Measurements from ENCODE around the gene DPYD.
A peak's percentile ranks its signal among the peaks of the same experiment; 100 is the strongest.

The DPYD gene
- 117 to 118 reads per million in 2 donors for total RNA-seq

GRCh38 chr1:97920832-97921571, at the start of gene DPYD:
TSS of gene DPYD (minus strand) at chr1:97921034. CDS start at chr1:97920922, 112 bp downstream.
- peak; percentile 68 for DNase-seq

GRCh38 chr1:97960470-97960869, 39.6 kb upstream of the DPYD start:
- no peak for DNase-seq

DNA sequence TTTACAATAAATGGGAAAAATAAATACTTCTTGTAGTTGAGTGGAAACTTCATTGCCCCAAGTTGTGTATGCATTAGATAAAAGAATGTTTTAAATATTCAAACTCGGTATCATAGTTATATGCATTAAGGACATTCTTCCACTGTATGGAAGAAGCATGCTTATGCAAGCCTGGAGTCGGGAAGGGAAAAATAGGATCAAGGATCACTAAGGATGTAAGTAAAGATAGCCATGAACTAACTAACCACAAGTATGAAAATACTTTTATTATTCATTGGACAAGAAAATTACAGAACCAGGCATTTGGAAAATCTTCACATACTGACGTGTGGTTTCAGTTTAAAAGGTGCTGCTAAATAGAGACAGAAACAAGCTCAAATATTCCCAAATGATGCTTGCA, 26.9 kb upstream of the DPYD start:
- no peak for DNase-seq

DNA sequence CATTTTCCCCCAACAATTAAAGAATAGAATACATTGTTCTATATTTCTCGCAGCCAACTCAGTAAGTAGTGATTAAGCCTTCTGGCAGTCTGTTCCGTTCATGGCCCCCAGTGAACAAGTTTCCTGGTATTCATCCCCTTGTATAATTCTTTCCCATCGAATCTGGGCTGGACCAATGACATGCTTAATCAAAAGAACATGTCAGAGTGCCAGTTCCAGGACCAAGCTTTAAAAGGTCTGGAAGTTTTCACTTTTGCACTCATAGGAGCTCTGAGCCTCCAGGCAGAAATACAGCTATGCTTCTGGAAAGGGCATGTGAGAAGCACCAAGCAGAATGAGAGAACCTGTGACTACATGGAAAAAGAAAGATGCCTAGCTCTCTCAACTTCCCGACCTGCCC, 22.5 kb upstream of the DPYD start:
- no peak for DNase-seq

DNA sequence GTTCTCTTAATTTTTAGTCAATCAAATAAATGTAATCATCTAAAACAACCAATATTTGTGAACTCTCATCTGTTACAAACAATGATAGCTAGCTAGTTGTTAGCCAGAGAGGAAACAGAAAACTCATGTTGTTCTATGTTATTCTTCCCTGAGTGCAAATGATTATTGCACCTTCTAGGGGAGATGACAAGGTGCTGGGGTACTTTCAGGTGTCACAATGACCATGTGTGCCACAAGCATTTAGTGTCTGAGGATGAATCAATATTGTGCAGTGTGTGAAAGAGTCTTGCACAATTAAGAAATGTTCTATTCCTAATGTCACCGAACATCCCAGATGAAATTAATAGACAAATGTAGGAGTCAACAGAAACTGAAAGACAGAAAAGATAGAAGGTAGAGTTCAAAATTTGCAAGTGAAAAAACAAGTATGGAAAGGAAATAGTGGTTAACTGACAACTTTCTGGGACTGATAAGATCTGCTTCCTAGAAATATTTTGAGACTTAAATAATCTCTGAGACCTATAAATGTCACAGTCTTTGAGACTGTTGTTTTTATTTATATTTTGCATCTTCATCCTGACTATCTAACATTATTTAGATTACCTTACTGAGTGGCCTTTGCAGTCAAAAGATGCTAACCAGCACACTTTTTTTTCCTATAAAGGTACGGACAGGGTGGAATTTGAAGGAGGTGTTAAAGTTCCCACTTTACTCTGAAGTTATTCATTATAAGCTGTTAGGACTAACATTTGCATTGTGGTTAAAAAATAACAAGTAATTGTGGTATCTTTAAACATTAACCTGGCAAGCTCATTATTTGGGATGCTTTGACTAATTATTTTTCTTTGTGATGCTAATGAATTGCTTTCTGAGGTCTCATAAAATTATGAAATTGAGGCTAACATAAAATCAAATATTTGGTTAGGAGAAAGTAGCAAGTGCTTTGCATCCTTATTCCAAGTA, 21.6 kb upstream of the DPYD start:
- no peak for DNase-seq

DNA sequence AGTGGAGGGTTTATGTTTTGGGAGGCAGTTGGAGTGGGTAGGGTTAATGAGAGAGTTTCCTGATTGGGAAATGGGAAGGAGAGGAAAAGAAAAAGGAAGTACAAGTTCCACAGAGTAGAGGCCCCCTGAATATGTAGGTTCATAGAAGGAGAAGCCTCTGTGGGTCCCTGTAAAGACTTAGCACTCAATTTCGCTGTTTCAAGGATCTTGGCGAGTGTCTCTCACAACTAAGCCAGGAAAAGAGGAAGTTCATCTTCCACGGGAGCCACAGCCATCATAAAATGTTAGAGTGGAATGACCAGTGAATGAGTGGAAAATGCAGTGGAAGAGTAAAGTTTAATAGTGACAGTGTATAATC, 17.4 kb upstream of the DPYD start:
- DNase-seq: no peak

DNA sequence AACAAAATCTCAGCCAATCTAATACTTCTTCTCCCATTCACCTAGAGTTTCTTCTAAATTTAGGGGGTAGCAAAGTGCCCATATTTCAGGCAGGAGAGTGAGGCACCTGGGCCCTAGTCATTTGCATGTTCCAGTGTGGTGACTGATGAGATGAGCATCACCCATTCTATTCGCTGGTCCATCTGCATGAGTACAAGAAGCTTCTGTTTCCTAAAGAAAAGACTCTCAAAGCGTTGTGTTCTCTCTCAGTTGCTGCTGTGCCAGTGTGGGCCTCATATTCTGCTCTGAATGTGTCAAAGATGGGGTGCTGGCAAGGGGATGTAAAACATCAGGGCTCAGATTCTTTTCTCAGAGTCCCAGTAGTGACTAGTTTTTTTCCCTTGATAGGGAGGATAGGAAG, 16.1 kb upstream of the DPYD start:
- DNase-seq: no peak

DNA sequence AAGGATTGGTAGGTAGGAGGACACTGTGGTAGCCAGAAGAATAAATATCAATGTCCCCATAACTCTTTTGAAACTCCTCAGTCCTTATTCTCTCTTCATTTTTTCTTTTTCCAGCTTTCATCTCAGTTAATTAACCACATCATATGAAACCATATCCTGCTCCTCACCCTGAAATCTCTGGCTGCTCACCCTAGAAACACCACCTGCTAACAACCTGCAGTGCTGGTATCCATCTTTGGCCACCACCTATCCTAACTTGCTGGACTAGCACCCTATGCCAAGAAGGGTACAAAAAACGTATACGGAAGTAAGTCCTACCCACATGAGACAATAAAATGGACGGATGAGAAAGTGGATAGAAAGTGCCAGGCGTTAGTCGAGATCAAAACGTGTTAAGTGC, 13.7 kb upstream of the DPYD start:
- DNase-seq: no peak

DNA sequence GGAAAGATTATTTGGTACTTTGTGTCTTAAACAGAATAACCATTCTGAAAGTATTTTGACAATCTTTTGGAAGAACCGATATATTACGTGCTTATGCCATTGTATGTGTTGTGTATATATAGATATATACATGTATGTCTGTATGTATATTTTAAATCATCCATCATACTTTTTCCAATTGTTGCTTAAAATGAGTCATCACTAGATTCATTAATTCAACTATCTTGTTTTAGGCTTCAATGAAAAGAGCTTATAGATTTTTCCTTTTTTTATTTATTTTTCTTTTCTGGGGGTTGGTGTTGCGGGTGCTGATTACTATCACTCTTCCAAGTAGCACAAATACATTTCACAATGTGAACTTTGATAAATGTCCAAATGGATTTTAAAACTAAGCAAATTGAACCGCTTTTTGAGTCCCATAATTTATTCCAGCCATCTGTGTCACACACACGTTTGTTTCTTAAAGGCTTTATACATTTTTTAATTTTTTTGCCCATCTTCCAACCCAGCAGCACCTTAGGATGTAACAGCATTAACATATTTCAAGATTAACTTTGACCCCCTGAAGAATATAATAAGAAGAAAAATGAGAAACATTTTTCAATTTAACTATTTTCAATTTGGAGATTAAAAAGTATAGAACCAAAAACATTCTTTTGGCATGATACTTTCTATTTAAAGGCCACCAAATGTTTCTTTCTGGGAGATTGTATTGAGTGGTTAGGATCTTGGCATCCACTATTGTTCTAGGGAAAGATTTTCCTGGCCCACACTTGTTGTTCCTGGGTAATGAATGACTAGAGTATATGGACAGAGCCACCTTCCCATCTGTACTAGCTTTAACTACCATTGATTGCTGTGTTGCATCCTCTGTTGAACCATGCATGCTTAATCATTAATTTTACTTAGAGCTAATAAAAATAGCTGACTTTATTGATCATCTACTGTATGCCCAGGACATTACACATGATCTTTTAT, 9.3 kb upstream of the DPYD start:
- DNase-seq: no peak

- DNase-seq: no peak
These were observed 5.3 kb upstream of the DPYD start for GRCh38 chr1:97926017-97926708.

- DNase-seq: no peak
These were observed 4.3 kb upstream of the DPYD start for GRCh38 chr1:97925151-97925550.

GRCh38 chr1:97923811-97924210, 3.0 kb upstream of the DPYD start:
- DNase-seq: no peak

GRCh38 chr1:97920276-97920831, 480 bp downstream of the DPYD start:
- peak; percentile 56 for DNase-seq

- no peak for DNase-seq
These were observed 1.1 kb downstream of the DPYD start for GRCh38 chr1:97919585-97920261.

GRCh38 chr1:97918961-97919360, 1.9 kb downstream of the DPYD start:
- no peak for DNase-seq

- DNase-seq: no peak
These were observed 7.2 kb downstream of the DPYD start for GRCh38 chr1:97913506-97914139.

DNA sequence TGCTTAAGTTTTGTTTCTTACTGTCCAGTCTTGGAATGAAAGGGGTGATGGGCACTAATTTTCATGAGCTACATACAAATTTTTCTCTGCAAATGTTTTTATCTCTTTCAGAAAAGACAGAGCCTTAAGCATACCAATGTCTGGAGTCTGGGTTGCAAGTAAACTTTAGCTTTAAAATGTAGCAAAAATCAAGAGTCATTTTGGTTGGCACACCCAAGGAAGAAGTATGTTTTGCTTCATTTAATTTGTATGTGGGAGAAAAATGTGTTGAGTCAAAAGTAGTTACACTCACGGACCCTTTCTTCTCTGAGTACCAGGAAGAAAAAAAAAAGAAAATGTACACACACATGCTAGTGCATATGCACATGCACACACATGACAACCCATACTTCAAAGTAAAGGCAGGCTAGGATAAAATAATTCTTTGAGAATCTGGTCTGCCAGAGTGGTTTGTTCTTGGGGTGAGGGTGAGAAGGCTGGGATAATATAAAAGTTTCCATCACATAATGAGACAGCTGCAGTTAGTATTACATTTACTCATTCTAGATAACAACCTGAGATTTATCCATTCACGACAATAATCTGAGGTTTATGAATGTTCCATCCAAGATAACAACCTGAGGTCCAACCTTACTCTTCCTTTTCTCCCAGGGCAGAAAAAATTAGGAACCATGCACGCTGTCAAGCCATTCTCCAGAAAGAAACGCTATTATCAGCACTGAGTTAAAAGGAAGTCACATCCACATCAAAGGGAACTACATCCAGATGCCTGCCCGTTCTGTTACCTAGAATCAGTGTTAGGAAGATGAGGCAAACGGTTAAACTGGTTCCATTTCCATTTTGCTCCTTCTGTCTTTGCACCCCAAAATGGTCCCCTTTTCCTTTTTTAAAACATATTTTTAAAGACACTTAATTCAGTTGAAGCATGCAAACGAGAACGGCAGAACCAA, 9.3 kb downstream of the DPYD start:
- DNase-seq: no peak

DNA sequence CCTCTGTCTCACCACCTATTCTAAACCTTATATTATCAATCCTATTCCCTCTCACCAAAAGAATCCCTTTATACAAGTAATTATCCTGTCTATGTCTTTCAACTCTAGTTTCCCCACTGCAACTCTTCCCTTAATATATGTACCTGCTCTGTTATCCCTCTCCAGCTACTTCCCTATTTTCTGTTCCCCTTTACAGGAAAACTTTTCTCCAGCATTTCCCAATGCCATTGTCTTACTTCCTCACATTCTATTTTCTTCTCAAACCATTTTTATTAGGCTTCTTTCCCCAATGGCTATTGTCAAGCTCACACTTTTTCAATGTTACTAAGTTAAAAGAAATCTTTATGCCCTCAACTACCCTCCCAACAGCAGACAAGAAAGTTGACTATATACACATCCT, 11.6 kb downstream of the DPYD start:
- no peak for DNase-seq

- DNase-seq: no peak
These were observed 12.9 kb downstream of the DPYD start for GRCh38 chr1:97907886-97908285.

All from activated gamma-delta T cell (primary cell).